Measurements from ENCODE around the gene ZFP91. TPM values are rescaled to one million over a fixed set of nuclear protein-coding genes. Genes with fewer than 3 reads are reported as not detected.

The ZFP91 gene
- polyA plus RNA-seq, 2 of the 4 experiments (the other 2 are of a cell fraction), result 48.5 to 66.9 TPM

DNA sequence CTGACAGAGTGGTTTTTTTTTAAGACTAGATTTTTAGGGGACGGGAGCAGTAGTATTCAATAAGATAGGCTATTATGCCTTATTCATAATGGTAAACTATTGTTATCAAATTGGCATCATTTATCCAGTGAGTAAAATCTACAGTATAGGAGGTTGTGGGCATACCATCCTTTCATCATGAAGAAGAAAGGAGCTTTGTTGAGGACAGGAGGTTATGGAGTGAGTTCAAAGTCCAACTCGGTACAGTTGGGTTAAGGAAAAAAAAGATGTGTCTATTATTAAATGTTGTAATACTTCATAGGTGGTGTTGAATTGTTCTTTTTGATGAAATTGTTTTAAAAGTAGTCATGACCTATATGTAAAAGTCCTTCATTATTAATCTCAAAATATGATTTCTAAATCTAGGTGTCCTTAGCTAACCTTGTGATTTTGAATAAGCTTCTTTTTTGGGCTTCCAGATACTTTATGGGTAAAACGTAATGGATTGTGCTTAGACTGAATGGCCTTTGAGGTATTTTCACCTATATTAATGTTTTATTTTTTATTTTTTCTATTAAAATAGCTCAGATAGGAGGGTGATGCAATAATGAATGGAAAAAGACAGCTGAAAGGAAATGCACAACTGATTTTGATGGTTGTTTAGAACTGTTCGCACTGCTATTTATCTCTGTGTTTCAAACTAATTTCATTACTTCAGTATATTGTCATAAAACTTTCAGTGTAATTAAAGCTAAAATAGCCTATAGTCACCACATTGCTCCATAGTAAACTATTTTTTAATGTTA, 28.3 kb downstream of the ZFP91 start:
- ATAC-seq (no peak), DNase-seq (ENCODE audit: low read depth in 1 of 2, low spot score in 1 of 2) (no peak), FAIRE-seq (no peak)
- TF ChIP-seq NPAS2 (CRISPR knock-in tag; IDR thresholded peaks at IDR 0.05; ENCODE audit: borderline replicate concordance) (no peak), CEBPB (IDR thresholded peaks at IDR 0.05) (peak in 1 of 2 experiments; percentile 30; a peak in 1 of 4 replicates)
- TF ChIP-seq, protein P1, sequence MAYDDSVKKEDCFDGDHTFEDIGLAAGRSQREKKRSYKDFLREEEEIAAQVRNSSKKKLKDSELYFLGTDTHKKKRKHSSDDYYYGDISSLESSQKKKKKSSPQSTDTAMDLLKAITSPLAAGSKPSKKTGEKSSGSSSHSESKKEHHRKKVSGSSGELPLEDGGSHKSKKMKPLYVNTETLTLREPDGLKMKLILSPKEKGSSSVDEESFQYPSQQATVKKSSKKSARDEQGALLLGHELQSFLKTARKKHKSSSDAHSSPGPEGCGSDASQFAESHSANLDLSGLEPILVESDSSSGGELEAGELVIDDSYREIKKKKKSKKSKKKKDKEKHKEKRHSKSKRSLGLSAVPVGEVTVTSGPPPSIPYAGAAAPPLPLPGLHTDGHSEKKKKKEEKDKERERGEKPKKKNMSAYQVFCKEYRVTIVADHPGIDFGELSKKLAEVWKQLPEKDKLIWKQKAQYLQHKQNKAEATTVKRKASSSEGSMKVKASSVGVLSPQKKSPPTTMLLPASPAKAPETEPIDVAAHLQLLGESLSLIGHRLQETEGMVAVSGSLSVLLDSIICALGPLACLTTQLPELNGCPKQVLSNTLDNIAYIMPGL (CRISPR knock-in tag; IDR thresholded peaks at IDR 0.05; ENCODE audit: borderline replicate concordance), result no peak
- WGBS (ENCODE audit: missing lambda C conversion rate), result 91% methylated on average over 4 of the region's 4 CpGs
- Histone ChIP-seq H3K27ac (no peak overlapping the region), H3K4me1 (peaks cover 17% of the 10 kb centered on the region; the same call in 2 of the 3 replicates), H3K4me3 (no peak overlapping the region), H3K4me2 (no peak overlapping the region), H3K9me3 (no peaks in the 10 kb centered on the region)
- CTCF ChIA-PET, result interaction anchor here (1.3 kb wide), 2 partner anchors 23 to 46 kb away, joined by 3 to 4 read pairs; no protein-coding TSS in a partner anchor
- POLR2A ChIA-PET, result interaction anchor here (1.2 kb wide), 1 partner anchor 29 kb away, joined by 3 read pairs; no protein-coding TSS in a partner anchor

DNA sequence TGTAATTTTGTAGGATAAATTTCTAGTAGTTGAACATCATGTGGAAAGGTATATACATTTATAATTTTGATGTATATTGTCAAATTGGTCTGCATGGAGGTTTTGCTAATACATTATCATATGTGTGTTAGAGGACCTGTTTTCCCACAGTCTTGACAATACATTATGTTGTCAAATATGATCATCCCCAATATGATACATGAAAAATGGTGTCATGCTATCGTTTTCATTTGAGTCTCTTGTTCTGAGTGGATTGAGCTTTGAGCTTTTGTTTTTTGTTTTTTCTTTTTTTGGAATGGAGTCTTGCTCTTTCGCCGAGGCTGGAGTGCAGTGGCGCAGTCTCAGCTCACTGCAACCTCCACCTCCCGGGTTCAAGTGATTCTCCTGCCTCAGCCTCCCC, 29.5 kb downstream of the ZFP91 start:
- POLR2A ChIA-PET, result no interaction called here
- TF ChIP-seq, protein P2, sequence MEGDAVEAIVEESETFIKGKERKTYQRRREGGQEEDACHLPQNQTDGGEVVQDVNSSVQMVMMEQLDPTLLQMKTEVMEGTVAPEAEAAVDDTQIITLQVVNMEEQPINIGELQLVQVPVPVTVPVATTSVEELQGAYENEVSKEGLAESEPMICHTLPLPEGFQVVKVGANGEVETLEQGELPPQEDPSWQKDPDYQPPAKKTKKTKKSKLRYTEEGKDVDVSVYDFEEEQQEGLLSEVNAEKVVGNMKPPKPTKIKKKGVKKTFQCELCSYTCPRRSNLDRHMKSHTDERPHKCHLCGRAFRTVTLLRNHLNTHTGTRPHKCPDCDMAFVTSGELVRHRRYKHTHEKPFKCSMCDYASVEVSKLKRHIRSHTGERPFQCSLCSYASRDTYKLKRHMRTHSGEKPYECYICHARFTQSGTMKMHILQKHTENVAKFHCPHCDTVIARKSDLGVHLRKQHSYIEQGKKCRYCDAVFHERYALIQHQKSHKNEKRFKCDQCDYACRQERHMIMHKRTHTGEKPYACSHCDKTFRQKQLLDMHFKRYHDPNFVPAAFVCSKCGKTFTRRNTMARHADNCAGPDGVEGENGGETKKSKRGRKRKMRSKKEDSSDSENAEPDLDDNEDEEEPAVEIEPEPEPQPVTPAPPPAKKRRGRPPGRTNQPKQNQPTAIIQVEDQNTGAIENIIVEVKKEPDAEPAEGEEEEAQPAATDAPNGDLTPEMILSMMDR (IDR thresholded peaks at IDR 0.05), result no peak
- TF ChIP-seq, protein P3, sequence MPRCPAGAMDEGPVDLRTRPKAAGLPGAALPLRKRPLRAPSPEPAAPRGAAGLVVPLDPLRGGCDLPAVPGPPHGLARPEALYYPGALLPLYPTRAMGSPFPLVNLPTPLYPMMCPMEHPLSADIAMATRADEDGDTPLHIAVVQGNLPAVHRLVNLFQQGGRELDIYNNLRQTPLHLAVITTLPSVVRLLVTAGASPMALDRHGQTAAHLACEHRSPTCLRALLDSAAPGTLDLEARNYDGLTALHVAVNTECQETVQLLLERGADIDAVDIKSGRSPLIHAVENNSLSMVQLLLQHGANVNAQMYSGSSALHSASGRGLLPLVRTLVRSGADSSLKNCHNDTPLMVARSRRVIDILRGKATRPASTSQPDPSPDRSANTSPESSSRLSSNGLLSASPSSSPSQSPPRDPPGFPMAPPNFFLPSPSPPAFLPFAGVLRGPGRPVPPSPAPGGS (IDR thresholded peaks at IDR 0.05), result no peak
- no peak for TF ChIP-seq JUN (IDR thresholded peaks at IDR 0.05)
- no peak for TF ChIP-seq POLR2AphosphoS2 (conservative IDR thresholded peaks at IDR 0.05; ENCODE audit: low read length)
- TF ChIP-seq, protein P4, sequence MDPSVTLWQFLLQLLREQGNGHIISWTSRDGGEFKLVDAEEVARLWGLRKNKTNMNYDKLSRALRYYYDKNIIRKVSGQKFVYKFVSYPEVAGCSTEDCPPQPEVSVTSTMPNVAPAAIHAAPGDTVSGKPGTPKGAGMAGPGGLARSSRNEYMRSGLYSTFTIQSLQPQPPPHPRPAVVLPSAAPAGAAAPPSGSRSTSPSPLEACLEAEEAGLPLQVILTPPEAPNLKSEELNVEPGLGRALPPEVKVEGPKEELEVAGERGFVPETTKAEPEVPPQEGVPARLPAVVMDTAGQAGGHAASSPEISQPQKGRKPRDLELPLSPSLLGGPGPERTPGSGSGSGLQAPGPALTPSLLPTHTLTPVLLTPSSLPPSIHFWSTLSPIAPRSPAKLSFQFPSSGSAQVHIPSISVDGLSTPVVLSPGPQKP (IDR thresholded peaks at IDR 0.05; ENCODE audit: low read depth, low read length), result no peak
- TF ChIP-seq, protein P5, sequence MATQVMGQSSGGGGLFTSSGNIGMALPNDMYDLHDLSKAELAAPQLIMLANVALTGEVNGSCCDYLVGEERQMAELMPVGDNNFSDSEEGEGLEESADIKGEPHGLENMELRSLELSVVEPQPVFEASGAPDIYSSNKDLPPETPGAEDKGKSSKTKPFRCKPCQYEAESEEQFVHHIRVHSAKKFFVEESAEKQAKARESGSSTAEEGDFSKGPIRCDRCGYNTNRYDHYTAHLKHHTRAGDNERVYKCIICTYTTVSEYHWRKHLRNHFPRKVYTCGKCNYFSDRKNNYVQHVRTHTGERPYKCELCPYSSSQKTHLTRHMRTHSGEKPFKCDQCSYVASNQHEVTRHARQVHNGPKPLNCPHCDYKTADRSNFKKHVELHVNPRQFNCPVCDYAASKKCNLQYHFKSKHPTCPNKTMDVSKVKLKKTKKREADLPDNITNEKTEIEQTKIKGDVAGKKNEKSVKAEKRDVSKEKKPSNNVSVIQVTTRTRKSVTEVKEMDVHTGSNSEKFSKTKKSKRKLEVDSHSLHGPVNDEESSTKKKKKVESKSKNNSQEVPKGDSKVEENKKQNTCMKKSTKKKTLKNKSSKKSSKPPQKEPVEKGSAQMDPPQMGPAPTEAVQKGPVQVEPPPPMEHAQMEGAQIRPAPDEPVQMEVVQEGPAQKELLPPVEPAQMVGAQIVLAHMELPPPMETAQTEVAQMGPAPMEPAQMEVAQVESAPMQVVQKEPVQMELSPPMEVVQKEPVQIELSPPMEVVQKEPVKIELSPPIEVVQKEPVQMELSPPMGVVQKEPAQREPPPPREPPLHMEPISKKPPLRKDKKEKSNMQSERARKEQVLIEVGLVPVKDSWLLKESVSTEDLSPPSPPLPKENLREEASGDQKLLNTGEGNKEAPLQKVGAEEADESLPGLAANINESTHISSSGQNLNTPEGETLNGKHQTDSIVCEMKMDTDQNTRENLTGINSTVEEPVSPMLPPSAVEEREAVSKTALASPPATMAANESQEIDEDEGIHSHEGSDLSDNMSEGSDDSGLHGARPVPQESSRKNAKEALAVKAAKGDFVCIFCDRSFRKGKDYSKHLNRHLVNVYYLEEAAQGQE (IDR thresholded peaks at IDR 0.05), result no peak
- TF ChIP-seq EHMT2 (IDR thresholded peaks at IDR 0.05; ENCODE audit: low read depth), result no peak
- no peak for TF ChIP-seq ZSCAN20 (CRISPR knock-in tag; IDR thresholded peaks at IDR 0.05)
- no peak for TF ChIP-seq NR3C1 (IDR thresholded peaks at IDR 0.05)
- TF ChIP-seq MAZ (IDR thresholded peaks at IDR 0.05; ENCODE audit: borderline replicate concordance, low read depth, low read length), result no peak
- TF ChIP-seq ZNF302 (CRISPR knock-in tag; IDR thresholded peaks at IDR 0.05), result no peak
- 94% methylated on average over 5 of the region's 5 CpGs for WGBS (ENCODE audit: missing lambda C conversion rate)
- H3K4me3 ChIP-seq, result no peak overlapping the region
- H3K4me1 ChIP-seq, result peaks cover 17% of the 10 kb centered on the region; the same call in 2 of the 3 replicates
- FAIRE-seq (no peak), DNase-seq (ENCODE audit: low read depth in 1 of 2, low spot score in 1 of 2) (no peak), ATAC-seq (no peak)
- CTCF ChIA-PET, result no interaction called here
- H3K27ac ChIP-seq, result no peak overlapping the region
- no peaks in the 10 kb centered on the region for H3K9me3 ChIP-seq
- no peak overlapping the region for H3K4me2 ChIP-seq
